Neuron (in vitro differentiated cells): ENCODE data around the gene PFN3.
"Not testable (repeated sequence)": the region's sequence is repeated elsewhere in the genome, so short reads cannot be mapped to it uniquely, and the experiment has no call there.

ENCODE experiments used
- H2AFZ ChIP-seq: one replicate; pipeline ENCODE4 v1.6.1; 2013; ENCODE audit warnings: low read depth, mild to moderate bottlenecking, inconsistent platforms, low read length, moderate library complexity
- H3K27me3 ChIP-seq: one replicate; pipeline ENCODE4 v1.6.1; 2013; ENCODE audit warnings: low read length; ENCODE audit not compliant: insufficient read depth
- H3K36me3 ChIP-seq: one replicate; pipeline ENCODE4 v1.6.1; 2013; ENCODE audit warnings: low read length; ENCODE audit not compliant: insufficient read depth
- H3K4me1 ChIP-seq: one replicate; pipeline ENCODE4 v1.6.1; 2013; ENCODE audit warnings: low read length; ENCODE audit not compliant: insufficient read depth
- H3K4me3 ChIP-seq: 2 replicates; pipeline ENCODE4 v1.5.1; 2013; ENCODE audit warnings: mild to moderate bottlenecking, low read length, moderate library complexity
- H3K9me3 ChIP-seq: one replicate; pipeline ENCODE4 v1.6.1; 2013; ENCODE audit warnings: low read length

The PFN3 gene

GRCh38 chr5:177377851-177378776, 22.3 kb downstream of the PFN3 start:
- no peak overlapping the region for H2AFZ ChIP-seq
- H3K9me3 ChIP-seq, result no peaks in the 10 kb centered on the region
- peaks cover 7% of the 10 kb centered on the region for H3K27me3 ChIP-seq
- H3K4me1 ChIP-seq, result no peaks in the 10 kb centered on the region
- no peak overlapping the region for H3K4me3 ChIP-seq
- no peaks in the 10 kb centered on the region for H3K36me3 ChIP-seq

- Histone ChIP-seq H3K27me3 (no peaks in the 10 kb centered on the region), H2AFZ (no peak overlapping the region), H3K36me3 (no peaks in the 10 kb centered on the region), H3K4me1 (peaks cover 4% of the 10 kb centered on the region), H3K9me3 (no peaks in the 10 kb centered on the region), H3K4me3 (no peak overlapping the region)
Observed at GRCh38 chr5:177376107-177376506, 24.4 kb downstream of the PFN3 start.

GRCh38 chr5:177375516-177375915, 24.9 kb downstream of the PFN3 start:
- H3K4me3 ChIP-seq, H2AFZ ChIP-seq, H3K27me3 ChIP-seq, H3K36me3 ChIP-seq, H3K9me3 ChIP-seq, H3K4me1 ChIP-seq: not testable (repeated sequence)

GRCh38 chr5:177374211-177374610, 26.2 kb downstream of the PFN3 start:
- H3K4me1 ChIP-seq, result peaks cover 5% of the 10 kb centered on the region
- H3K36me3 ChIP-seq, result no peaks in the 10 kb centered on the region
- H3K4me3 ChIP-seq, result no peak overlapping the region
- no peaks in the 10 kb centered on the region for H3K27me3 ChIP-seq
- no peak overlapping the region for H2AFZ ChIP-seq
- H3K9me3 ChIP-seq, result no peaks in the 10 kb centered on the region

GRCh38 chr5:177373806-177374205, 26.7 kb downstream of the PFN3 start:
- Histone ChIP-seq H3K9me3 (no peaks in the 10 kb centered on the region), H3K36me3 (no peaks in the 10 kb centered on the region), H3K27me3 (no peaks in the 10 kb centered on the region), H3K4me3 (no peak overlapping the region), H2AFZ (no peak overlapping the region), H3K4me1 (peaks cover 5% of the 10 kb centered on the region)

GRCh38 chr5:177372910-177373309, 27.6 kb downstream of the PFN3 start:
- Histone ChIP-seq H3K27me3 (no peaks in the 10 kb centered on the region), H3K4me1 (peaks cover 5% of the 10 kb centered on the region), H3K9me3 (no peaks in the 10 kb centered on the region), H3K4me3 (no peak overlapping the region), H3K36me3 (no peaks in the 10 kb centered on the region), H2AFZ (no peak overlapping the region)

GRCh38 chr5:177372034-177372896, 28.2 kb downstream of the PFN3 start:
- Histone ChIP-seq H3K9me3 (no peaks in the 10 kb centered on the region), H3K4me1 (peaks cover 8% of the 10 kb centered on the region), H3K27me3 (no peaks in the 10 kb centered on the region), H3K36me3 (no peaks in the 10 kb centered on the region), H3K4me3 (no peak overlapping the region), H2AFZ (no peak overlapping the region)

- Histone ChIP-seq H3K4me1 (peaks cover 14% of the 10 kb centered on the region), H3K36me3 (no peaks in the 10 kb centered on the region), H3K9me3 (no peaks in the 10 kb centered on the region), H2AFZ (no peak overlapping the region), H3K27me3 (no peaks in the 10 kb centered on the region), H3K4me3 (peak overlapping the region; percentile 50)
Observed at GRCh38 chr5:177371120-177372033, 29.1 kb downstream of the PFN3 start.

GRCh38 chr5:177370488-177371119, 29.9 kb downstream of the PFN3 start:
- peak overlapping the region; percentile 50 for H3K4me3 ChIP-seq
- no peaks in the 10 kb centered on the region for H3K36me3 ChIP-seq

GRCh38 chr5:177369645-177370440, 30.6 kb downstream of the PFN3 start:
- Histone ChIP-seq H3K9me3 (no peaks in the 10 kb centered on the region), H3K36me3 (no peaks in the 10 kb centered on the region), H3K27me3 (no peaks in the 10 kb centered on the region), H3K4me1 (peaks cover 18% of the 10 kb centered on the region), H2AFZ (no peak overlapping the region), H3K4me3 (no peak overlapping the region)

More at GRCh38 chr5:177370488-177371119, 29.9 kb downstream of the PFN3 start:
- Histone ChIP-seq H3K4me1 (peaks cover 18% of the 10 kb centered on the region), H2AFZ (no peak overlapping the region), H3K9me3 (no peaks in the 10 kb centered on the region), H3K27me3 (no peaks in the 10 kb centered on the region)

GRCh38 chr5:177368869-177369644, 31.4 kb downstream of the PFN3 start:
- Histone ChIP-seq H2AFZ (no peak overlapping the region), H3K27me3 (no peaks in the 10 kb centered on the region), H3K4me3 (no peak overlapping the region), H3K9me3 (no peaks in the 10 kb centered on the region), H3K36me3 (no peaks in the 10 kb centered on the region), H3K4me1 (peaks cover 20% of the 10 kb centered on the region)
